Gastrocnemius medialis (tissue), 4 donors: ENCODE measurements around the gene WDR82.

Experiments
- CTCF ChIP-seq, 5 experiments: fragments of 450-650 bp in 3 of 5; fragments of 200-600 bp in 2 of 5; sonication (generic) in 2 of 5; IDR thresholded peaks in 4 of 5; conservative IDR thresholded peaks in 1 of 5; 1 replicate in 4 of 5; 2 replicates in 1 of 5; pipeline ENCODE4 v1.5.1; 2016 to 2019; ENCODE audit warnings: antibody characterized with exemption in 5 of 5, mild to moderate bottlenecking in 3 of 5, moderate library complexity in 3 of 5
- POLR2A ChIP-seq, 2 donors: fragments of 450-650 bp; IDR thresholded peaks; one replicate each; pipeline ENCODE4 v1.6.1; 2017; ENCODE audit warnings: antibody characterized with exemption in 2 of 2, mild to moderate bottlenecking in 2 of 2, moderate library complexity in 2 of 2

GRCh38 chr3:52242039-52242438 lies 36.4 kb downstream of the WDR82 start:
- TF ChIP-seq POLR2A (IDR thresholded peaks at IDR 0.05) (no peak), CTCF (IDR thresholded peaks at IDR 0.05 in 4 of 5, conservative IDR thresholded peaks at IDR 0.05 in 1 of 5) (no peak)
